PC-9 (cell line): ENCODE data around the gene PRKCB.

Source experiments
- EZH2 ChIP-seq: fragments of 200-600 bp; sonication (generic); IDR thresholded peaks from 2 replicates; pipeline ENCODE4 v1.8.0; 2017; ENCODE audit warnings: antibody characterized with exemption, low read depth
- TF ChIP-seq, protein P1 (sequence below): fragments of 200-600 bp; sonication (generic); conservative IDR thresholded peaks from 2 replicates; pipeline ENCODE4 v1.6.1; 2017; ENCODE audit warnings: mixed run types, antibody characterized with exemption, mild to moderate bottlenecking, moderate library complexity

- TF ChIP-seq, protein P1, sequence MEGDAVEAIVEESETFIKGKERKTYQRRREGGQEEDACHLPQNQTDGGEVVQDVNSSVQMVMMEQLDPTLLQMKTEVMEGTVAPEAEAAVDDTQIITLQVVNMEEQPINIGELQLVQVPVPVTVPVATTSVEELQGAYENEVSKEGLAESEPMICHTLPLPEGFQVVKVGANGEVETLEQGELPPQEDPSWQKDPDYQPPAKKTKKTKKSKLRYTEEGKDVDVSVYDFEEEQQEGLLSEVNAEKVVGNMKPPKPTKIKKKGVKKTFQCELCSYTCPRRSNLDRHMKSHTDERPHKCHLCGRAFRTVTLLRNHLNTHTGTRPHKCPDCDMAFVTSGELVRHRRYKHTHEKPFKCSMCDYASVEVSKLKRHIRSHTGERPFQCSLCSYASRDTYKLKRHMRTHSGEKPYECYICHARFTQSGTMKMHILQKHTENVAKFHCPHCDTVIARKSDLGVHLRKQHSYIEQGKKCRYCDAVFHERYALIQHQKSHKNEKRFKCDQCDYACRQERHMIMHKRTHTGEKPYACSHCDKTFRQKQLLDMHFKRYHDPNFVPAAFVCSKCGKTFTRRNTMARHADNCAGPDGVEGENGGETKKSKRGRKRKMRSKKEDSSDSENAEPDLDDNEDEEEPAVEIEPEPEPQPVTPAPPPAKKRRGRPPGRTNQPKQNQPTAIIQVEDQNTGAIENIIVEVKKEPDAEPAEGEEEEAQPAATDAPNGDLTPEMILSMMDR = no peak
- no peak for TF ChIP-seq EZH2
Observed at GRCh38 chr16:23960081-23960885, 124.5 kb downstream of the PRKCB start.
